WTC11 (cell line): Measurements from ENCODE around the gene ATP6V1G3. TPM values are rescaled to one million over a fixed set of nuclear protein-coding genes. Genes with fewer than 3 reads are reported as not detected.
A peak's percentile ranks its signal among the peaks of the same experiment; 100 is the strongest.

Experiments
- ATAC-seq: fragments of 200-7000 bp; cut with Tn5 transposase; 2 replicates; pipeline ENCODE4 v1.10.0; 2021; ENCODE audit warnings: mild to moderate bottlenecking, moderate library complexity
- CTCF ChIA-PET: fragments of 300-600 bp; sonication (Branson Sonifier 250); formaldehyde crosslinking; loops from one replicate; lab custom pipeline; 2021; ENCODE audit warnings: antibody characterized with exemption; lab: Charles Lee
- POLR2A ChIA-PET: fragments of 350-600 bp; sonication (Branson Sonifier 250); formaldehyde crosslinking; loops from one replicate; lab custom pipeline; 2021; ENCODE audit warnings: antibody characterized with exemption; lab: Charles Lee
- DNase-seq: peaks from one replicate; pipeline ENCODE4 v3.0.0; 2021; ENCODE audit warnings: low spot score
- H3K27ac Mint-ChIP-seq: 2 replicates; pipeline ENCODE4 v1.8.0; 2021; ENCODE audit warnings: mixed read lengths
- H3K27me3 Mint-ChIP-seq: 2 replicates; pipeline ENCODE4 v1.8.0; 2021; ENCODE audit warnings: low read depth, mild to moderate bottlenecking, moderate library complexity, mixed read lengths
- H3K36me3 Mint-ChIP-seq: 2 replicates; pipeline ENCODE4 v1.8.0; 2021; ENCODE audit warnings: mixed read lengths
- H3K4me1 Mint-ChIP-seq: 2 replicates; pipeline ENCODE4 v1.8.0; 2022; ENCODE audit warnings: mixed read lengths
- H3K4me3 Mint-ChIP-seq: 2 replicates; pipeline ENCODE4 v1.8.0; 2021; ENCODE audit warnings: mild to moderate bottlenecking, moderate library complexity, mixed read lengths
- H3K9me3 Mint-ChIP-seq: 2 replicates; pipeline ENCODE4 v1.8.0; 2021; ENCODE audit warnings: mixed read lengths
- CBFB ChIP-seq: sonication (generic); formaldehyde crosslinking; IDR thresholded peaks from 2 replicates; pipeline ENCODE4 v1.8.1; 2022; ENCODE audit warnings: mild to moderate bottlenecking, low read depth, missing genetic modification reagents
- E2F5 ChIP-seq: sonication (generic); formaldehyde crosslinking; IDR thresholded peaks from 2 replicates; pipeline ENCODE4 v1.8.1; 2022; ENCODE audit warnings: mild to moderate bottlenecking, moderate library complexity, missing genetic modification reagents
- ELF4 ChIP-seq: sonication (generic); formaldehyde crosslinking; IDR thresholded peaks from 2 replicates; pipeline ENCODE4 v1.8.1; 2022; ENCODE audit warnings: low read depth, mild to moderate bottlenecking, moderate library complexity, missing genetic modification reagents
- ESRRA ChIP-seq: sonication (generic); formaldehyde crosslinking; IDR thresholded peaks from 2 replicates; pipeline ENCODE4 v1.8.1; 2022; ENCODE audit warnings: mild to moderate bottlenecking, missing genetic modification reagents, borderline replicate concordance
- FOXJ3 ChIP-seq: sonication (generic); formaldehyde crosslinking; IDR thresholded peaks from 2 replicates; pipeline ENCODE4 v1.9.0; 2021; ENCODE audit warnings: missing genetic modification reagents, mild to moderate bottlenecking, borderline replicate concordance
- GABPB1 ChIP-seq: sonication (generic); formaldehyde crosslinking; IDR thresholded peaks from 2 replicates; pipeline ENCODE4 v1.8.1; 2023; ENCODE audit warnings: mild to moderate bottlenecking, missing genetic modification reagents
- GTF2I ChIP-seq: fragments of 250-450 bp; sonication (Bioruptor Pico); conservative IDR thresholded peaks from 2 replicates; pipeline ENCODE4 v1.4.0; 2021; ENCODE audit warnings: mild to moderate bottlenecking
- HMGA2 ChIP-seq: fragments of 250-450 bp; sonication (Bioruptor Pico); IDR thresholded peaks from 2 replicates; pipeline ENCODE4 v1.4.0; 2021; ENCODE audit warnings: mild to moderate bottlenecking, moderate library complexity
- JUN ChIP-seq: sonication (generic); formaldehyde crosslinking; IDR thresholded peaks from 2 replicates; pipeline ENCODE4 v1.8.0; 2023; ENCODE audit warnings: mild to moderate bottlenecking, missing genetic modification reagents
- MXD4 ChIP-seq: fragments of 250-450 bp; sonication (Bioruptor Pico); IDR thresholded peaks from 2 replicates; pipeline ENCODE4 v1.8.0; 2021; ENCODE audit warnings: mild to moderate bottlenecking, moderate library complexity, borderline replicate concordance
- NR2C2 ChIP-seq: sonication (generic); formaldehyde crosslinking; IDR thresholded peaks from 2 replicates; pipeline ENCODE4 v1.8.0; 2022; ENCODE audit warnings: mild to moderate bottlenecking, missing genetic modification reagents
- PRRX2 ChIP-seq: fragments of 250-450 bp; sonication (Bioruptor Pico); IDR thresholded peaks from 2 replicates; pipeline ENCODE4 v1.8.0; 2021; ENCODE audit warnings: mild to moderate bottlenecking
- USF1 ChIP-seq: sonication (generic); formaldehyde crosslinking; IDR thresholded peaks from 2 replicates; pipeline ENCODE4 v1.8.0; 2022; ENCODE audit warnings: mild to moderate bottlenecking, missing genetic modification reagents
- ZNF138 ChIP-seq: sonication (generic); formaldehyde crosslinking; conservative IDR thresholded peaks from 2 replicates; pipeline ENCODE4 v1.8.1; 2022; ENCODE audit warnings: mild to moderate bottlenecking, moderate library complexity, missing genetic modification reagents
- total RNA-seq: library from RNA; stranded (reverse); gene quantifications from 3 replicates; pipeline ENCODE4 v1.2.3, GENCODE V29; 2021
- TF ChIP-seq, protein P1 (sequence below): sonication (generic); formaldehyde crosslinking; IDR thresholded peaks from 2 replicates; pipeline ENCODE4 v1.8.0; 2023; ENCODE audit warnings: mild to moderate bottlenecking, missing genetic modification reagents
- TF ChIP-seq, protein P2 (sequence below): sonication (generic); formaldehyde crosslinking; IDR thresholded peaks from 2 replicates; pipeline ENCODE4 v1.8.1; 2022; ENCODE audit warnings: missing genetic modification reagents, borderline replicate concordance
- TF ChIP-seq, protein P3 (sequence below): sonication (generic); formaldehyde crosslinking; conservative IDR thresholded peaks from 2 replicates; pipeline ENCODE4 v1.8.1; 2023; ENCODE audit warnings: mild to moderate bottlenecking, low read depth, missing genetic modification reagents, moderate library complexity
- TF ChIP-seq, protein P4 (sequence below): sonication (generic); formaldehyde crosslinking; IDR thresholded peaks from 2 replicates; pipeline ENCODE4 v1.8.1; 2023; ENCODE audit warnings: mild to moderate bottlenecking, missing genetic modification reagents
- TF ChIP-seq, protein P5 (sequence below): sonication (generic); formaldehyde crosslinking; IDR thresholded peaks from 2 replicates; pipeline ENCODE4 v1.8.1; 2023; ENCODE audit warnings: mild to moderate bottlenecking, missing genetic modification reagents, moderate library complexity

The ATP6V1G3 gene
- total RNA-seq, 1 experiment from 2014 or later, result not detected

DNA sequence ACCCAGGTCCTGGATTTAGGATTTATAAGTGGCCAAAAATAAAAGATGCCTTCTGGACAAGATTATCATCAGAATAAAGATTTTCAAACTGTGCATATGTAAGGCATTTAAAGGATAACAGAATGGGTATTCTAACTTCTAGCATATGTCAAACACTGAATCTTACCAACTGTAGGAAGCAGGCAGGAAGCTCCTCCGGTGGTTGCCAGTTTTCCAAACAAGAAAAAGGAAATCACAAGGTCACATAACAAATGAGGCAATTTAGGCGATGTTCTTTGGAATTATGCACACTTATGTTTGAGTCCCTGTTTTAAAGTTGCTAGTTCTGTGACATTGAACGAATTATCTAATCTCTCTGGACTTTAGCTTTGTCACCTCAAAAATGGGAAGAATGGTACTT lies 48.9 kb downstream of the ATP6V1G3 start:
- H3K9me3 Mint-ChIP-seq, result no peaks in the 10 kb centered on the region
- DNase-seq, result no peak
- ChIA-PET CTCF (no interaction called here), POLR2A (no interaction called here)
- H3K27ac Mint-ChIP-seq, result no peak overlapping the region
- H3K27me3 Mint-ChIP-seq, result no peaks in the 10 kb centered on the region
- no peaks in the 10 kb centered on the region for H3K36me3 Mint-ChIP-seq
- no peak overlapping the region for H3K4me3 Mint-ChIP-seq
- no peak for ATAC-seq
- peaks cover 13% of the 10 kb centered on the region for H3K4me1 Mint-ChIP-seq
- TF ChIP-seq, protein P1, sequence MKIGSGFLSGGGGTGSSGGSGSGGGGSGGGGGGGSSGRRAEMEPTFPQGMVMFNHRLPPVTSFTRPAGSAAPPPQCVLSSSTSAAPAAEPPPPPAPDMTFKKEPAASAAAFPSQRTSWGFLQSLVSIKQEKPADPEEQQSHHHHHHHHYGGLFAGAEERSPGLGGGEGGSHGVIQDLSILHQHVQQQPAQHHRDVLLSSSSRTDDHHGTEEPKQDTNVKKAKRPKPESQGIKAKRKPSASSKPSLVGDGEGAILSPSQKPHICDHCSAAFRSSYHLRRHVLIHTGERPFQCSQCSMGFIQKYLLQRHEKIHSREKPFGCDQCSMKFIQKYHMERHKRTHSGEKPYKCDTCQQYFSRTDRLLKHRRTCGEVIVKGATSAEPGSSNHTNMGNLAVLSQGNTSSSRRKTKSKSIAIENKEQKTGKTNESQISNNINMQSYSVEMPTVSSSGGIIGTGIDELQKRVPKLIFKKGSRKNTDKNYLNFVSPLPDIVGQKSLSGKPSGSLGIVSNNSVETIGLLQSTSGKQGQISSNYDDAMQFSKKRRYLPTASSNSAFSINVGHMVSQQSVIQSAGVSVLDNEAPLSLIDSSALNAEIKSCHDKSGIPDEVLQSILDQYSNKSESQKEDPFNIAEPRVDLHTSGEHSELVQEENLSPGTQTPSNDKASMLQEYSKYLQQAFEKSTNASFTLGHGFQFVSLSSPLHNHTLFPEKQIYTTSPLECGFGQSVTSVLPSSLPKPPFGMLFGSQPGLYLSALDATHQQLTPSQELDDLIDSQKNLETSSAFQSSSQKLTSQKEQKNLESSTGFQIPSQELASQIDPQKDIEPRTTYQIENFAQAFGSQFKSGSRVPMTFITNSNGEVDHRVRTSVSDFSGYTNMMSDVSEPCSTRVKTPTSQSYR, result no peak
- TF ChIP-seq ELF4 (no peak), GTF2I (CRISPR knock-in tag) (no peak), HMGA2 (CRISPR knock-in tag) (no peak), JUN (CRISPR knock-in tag) (no peak)
- TF ChIP-seq, protein P2, sequence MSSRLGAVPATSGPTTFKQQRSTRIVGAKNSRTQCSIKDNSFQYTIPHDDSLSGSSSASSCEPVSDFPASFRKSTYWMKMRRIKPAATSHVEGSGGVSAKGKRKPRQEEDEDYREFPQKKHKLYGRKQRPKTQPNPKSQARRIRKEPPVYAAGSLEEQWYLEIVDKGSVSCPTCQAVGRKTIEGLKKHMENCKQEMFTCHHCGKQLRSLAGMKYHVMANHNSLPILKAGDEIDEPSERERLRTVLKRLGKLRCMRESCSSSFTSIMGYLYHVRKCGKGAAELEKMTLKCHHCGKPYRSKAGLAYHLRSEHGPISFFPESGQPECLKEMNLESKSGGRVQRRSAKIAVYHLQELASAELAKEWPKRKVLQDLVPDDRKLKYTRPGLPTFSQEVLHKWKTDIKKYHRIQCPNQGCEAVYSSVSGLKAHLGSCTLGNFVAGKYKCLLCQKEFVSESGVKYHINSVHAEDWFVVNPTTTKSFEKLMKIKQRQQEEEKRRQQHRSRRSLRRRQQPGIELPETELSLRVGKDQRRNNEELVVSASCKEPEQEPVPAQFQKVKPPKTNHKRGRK (CRISPR knock-in tag), result no peak

- H3K4me1 Mint-ChIP-seq, result peaks cover 13% of the 10 kb centered on the region
Measured at GRCh38 chr1:198491028-198491427, 49.5 kb downstream of the ATP6V1G3 start.

GRCh38 chr1:198490224-198490623 lies 50.3 kb downstream of the ATP6V1G3 start:
- CTCF ChIA-PET, result no interaction called here
- POLR2A ChIA-PET, result no interaction called here
- Mint-ChIP-seq H3K27me3 (no peaks in the 10 kb centered on the region), H3K27ac (no peak overlapping the region), H3K36me3 (no peaks in the 10 kb centered on the region), H3K4me1 (peaks cover 13% of the 10 kb centered on the region), H3K9me3 (no peaks in the 10 kb centered on the region), H3K4me3 (no peak overlapping the region)
- ATAC-seq, result no peak
- DNase-seq, result no peak
- TF ChIP-seq PRRX2 (CRISPR knock-in tag) (no peak), GABPB1 (no peak), ESRRA (CRISPR knock-in tag) (no peak), CBFB (CRISPR knock-in tag) (no peak), ZNF138 (CRISPR knock-in tag) (no peak), USF1 (CRISPR knock-in tag) (no peak), NR2C2 (CRISPR knock-in tag) (no peak), E2F5 (CRISPR knock-in tag) (no peak), FOXJ3 (CRISPR knock-in tag) (no peak)
- TF ChIP-seq, protein P3, sequence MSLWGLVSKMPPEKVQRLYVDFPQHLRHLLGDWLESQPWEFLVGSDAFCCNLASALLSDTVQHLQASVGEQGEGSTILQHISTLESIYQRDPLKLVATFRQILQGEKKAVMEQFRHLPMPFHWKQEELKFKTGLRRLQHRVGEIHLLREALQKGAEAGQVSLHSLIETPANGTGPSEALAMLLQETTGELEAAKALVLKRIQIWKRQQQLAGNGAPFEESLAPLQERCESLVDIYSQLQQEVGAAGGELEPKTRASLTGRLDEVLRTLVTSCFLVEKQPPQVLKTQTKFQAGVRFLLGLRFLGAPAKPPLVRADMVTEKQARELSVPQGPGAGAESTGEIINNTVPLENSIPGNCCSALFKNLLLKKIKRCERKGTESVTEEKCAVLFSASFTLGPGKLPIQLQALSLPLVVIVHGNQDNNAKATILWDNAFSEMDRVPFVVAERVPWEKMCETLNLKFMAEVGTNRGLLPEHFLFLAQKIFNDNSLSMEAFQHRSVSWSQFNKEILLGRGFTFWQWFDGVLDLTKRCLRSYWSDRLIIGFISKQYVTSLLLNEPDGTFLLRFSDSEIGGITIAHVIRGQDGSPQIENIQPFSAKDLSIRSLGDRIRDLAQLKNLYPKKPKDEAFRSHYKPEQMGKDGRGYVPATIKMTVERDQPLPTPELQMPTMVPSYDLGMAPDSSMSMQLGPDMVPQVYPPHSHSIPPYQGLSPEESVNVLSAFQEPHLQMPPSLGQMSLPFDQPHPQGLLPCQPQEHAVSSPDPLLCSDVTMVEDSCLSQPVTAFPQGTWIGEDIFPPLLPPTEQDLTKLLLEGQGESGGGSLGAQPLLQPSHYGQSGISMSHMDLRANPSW (CRISPR knock-in tag), result no peak
- TF ChIP-seq, protein P4, sequence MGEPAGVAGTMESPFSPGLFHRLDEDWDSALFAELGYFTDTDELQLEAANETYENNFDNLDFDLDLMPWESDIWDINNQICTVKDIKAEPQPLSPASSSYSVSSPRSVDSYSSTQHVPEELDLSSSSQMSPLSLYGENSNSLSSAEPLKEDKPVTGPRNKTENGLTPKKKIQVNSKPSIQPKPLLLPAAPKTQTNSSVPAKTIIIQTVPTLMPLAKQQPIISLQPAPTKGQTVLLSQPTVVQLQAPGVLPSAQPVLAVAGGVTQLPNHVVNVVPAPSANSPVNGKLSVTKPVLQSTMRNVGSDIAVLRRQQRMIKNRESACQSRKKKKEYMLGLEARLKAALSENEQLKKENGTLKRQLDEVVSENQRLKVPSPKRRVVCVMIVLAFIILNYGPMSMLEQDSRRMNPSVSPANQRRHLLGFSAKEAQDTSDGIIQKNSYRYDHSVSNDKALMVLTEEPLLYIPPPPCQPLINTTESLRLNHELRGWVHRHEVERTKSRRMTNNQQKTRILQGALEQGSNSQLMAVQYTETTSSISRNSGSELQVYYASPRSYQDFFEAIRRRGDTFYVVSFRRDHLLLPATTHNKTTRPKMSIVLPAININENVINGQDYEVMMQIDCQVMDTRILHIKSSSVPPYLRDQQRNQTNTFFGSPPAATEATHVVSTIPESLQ, result no peak

More at GRCh38 chr1:198491028-198491427, 49.5 kb downstream of the ATP6V1G3 start:
- POLR2A ChIA-PET, result no interaction called here
- ATAC-seq, result peak; percentile 69
- Mint-ChIP-seq H3K9me3 (no peaks in the 10 kb centered on the region), H3K4me3 (no peak overlapping the region), H3K27me3 (no peaks in the 10 kb centered on the region), H3K27ac (no peak overlapping the region), H3K36me3 (no peaks in the 10 kb centered on the region)
- CTCF ChIA-PET, result no interaction called here
- TF ChIP-seq PRRX2 (CRISPR knock-in tag), result no peak
- TF ChIP-seq, protein P5, sequence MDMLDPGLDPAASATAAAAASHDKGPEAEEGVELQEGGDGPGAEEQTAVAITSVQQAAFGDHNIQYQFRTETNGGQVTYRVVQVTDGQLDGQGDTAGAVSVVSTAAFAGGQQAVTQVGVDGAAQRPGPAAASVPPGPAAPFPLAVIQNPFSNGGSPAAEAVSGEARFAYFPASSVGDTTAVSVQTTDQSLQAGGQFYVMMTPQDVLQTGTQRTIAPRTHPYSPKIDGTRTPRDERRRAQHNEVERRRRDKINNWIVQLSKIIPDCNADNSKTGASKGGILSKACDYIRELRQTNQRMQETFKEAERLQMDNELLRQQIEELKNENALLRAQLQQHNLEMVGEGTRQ (CRISPR knock-in tag), result no peak
- TF ChIP-seq MXD4 (CRISPR knock-in tag), result no peak
- no peak for DNase-seq
